D341Med (cell line): Measurements from ENCODE around the gene TTC16.
"Not testable (repeated sequence)": the region's sequence is repeated elsewhere in the genome, so short reads cannot be mapped to it uniquely, and the experiment has no call there.

Experiments used
- DNase-seq: peaks from one replicate; pipeline ENCODE4 v3.0.0; 2012; ENCODE audit warnings: low spot score

TTC16 gene

DNA sequence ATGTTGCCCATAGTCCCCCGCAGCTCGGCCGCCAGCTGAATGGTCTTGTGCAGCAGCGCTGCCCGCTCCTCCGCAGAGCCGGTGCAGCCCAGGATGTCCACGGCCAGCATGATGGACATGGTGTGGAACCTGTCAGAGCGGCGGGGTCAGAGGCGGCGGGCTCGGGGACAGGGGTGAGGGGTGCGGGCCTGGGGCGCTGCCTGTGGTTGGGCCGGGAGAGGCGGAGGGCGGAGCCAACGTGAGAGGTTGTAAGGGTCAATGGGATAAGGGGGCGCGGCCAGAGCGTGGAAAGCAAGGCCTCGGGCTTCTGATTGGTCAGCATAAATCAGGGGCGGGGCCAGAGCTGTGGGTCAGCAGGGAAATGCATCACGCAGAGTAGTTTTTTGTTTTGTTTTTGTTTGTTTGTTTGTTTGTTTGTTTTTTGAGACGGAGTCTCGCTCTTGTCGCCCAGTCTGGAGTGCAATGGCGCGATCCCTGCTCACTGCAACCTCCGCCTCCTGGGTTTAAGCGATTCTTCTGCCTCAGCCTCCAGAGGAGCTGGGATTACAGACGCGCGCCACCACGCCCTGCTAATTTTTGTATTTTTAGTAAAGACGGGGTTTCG is 26.1 kb downstream of the TTC16 start:
- DNase-seq: no peak

DNA sequence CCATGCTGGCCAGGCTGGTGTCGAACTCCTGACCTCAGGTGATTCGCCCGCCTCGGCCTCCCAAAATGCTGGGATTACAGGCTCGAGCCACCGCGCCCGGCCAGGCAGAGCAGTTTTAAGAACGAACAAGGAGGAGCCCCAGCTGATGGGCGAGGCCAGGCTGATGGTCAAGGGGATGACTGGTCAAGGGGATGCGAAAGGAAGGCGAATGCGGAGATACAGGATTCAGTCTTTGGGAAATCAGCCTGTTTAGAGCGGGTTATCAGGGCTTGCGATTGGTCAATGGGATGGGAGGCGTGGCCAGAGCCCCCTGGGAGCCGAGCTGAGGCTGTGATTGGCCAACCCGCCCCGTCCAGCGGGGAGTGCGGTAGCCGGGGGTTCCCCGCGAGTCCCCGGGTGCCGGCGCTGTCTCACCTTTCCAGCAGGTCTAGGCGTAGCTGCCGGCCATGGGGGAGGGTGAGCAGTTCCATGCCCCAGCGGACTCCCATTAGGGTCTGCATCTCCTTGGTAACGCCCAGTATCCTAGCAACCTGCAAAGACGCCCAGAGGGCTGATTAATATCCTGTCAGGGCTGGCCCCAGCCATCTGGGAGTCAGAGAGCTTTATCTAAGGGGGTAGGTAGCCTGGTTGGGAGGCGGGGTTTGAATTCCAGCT is 26.7 kb downstream of the TTC16 start:
- DNase-seq: peak; percentile 66

- no peak for DNase-seq
Observed at GRCh38 chr9:127744398-127745110, 28.7 kb downstream of the TTC16 start.

DNA sequence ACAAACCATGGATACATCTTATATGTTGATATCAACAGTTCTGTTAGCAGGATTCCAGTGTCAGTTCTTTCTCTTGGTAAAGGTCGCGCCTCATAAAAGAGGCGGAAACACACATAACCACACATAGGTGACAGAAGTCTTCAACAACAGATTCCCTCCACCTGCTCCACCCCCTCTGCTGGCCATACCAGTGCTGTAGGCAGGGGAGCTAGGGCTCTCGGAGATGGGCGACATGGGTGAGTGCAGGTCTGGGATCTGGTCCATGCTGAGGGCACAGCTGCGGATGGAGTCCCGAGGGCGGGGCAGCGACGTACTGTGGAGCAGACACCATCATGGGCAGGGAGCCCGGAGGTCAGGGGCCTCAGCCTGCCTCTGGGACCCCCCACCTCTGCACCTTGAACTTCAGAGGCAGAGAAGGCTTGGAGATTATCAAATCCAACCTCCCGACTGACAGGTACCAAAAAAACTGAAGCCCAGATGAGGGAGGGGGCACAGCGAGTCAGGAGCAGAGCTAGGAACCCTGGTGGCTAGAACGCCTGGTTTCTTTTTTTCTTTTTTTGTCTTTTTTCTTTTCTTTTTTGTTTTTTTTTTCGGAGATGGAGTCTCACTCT is 31.2 kb downstream of the TTC16 start:
- no peak for DNase-seq

DNA sequence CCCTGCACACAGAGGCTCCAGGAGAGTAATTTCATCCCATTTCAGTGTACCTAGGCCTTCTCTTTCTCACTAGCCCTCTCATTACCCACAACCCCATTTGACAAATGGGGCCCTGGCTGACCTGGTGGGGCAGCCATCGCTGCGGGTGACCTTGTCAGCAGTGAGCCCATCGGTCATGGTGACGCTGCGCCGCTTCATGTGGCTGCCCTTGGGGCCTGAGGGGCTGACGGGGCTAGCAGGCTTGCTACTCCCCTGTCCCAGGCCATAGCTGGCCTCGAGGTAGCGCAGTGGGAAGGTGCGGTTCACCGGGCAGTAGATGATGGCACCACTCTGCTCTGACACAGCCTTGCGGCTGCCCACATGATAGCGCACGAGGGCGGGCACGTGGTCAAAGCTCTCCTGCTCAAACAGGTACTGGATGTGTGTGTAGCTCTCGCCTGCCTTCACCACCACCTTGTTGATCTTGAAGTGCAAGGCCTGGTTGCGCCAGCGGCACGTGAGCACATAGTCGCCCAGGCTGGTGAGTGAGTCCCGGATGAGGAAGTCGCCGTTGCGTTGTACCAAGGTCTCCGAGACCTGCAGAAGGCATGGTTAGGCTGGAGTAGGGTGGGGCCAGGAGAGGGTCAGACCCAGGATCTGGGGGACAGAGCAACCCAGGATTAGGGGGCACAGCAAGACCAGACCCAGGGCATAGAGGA is 33.4 kb downstream of the TTC16 start:
- DNase-seq: no peak

- no peak for DNase-seq
Observed at GRCh38 chr9:127751269-127752054, 35.6 kb downstream of the TTC16 start.

- DNase-seq: no peak
Observed at GRCh38 chr9:127753148-127753547, 37.3 kb downstream of the TTC16 start.

DNA sequence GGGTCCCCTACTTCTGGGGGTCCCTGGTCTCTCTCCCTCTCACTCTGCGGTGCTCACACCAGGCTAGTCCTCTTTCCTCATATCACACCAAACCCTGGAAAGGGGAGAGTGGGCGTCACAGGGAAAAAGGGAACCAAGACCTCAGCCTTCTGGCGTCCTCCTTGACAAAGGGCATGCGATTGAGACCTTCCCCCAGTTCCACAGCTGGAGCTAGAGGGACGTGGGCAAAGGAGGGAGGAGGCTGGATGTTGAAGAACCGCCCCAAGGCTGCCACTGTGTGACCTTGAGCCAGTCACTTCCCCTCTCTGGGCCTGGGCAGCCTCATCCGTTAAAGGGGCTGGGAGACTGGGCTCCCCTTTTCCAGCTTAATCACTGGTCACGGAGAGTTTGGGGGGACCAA is 37.7 kb downstream of the TTC16 start:
- DNase-seq: no peak

DNA sequence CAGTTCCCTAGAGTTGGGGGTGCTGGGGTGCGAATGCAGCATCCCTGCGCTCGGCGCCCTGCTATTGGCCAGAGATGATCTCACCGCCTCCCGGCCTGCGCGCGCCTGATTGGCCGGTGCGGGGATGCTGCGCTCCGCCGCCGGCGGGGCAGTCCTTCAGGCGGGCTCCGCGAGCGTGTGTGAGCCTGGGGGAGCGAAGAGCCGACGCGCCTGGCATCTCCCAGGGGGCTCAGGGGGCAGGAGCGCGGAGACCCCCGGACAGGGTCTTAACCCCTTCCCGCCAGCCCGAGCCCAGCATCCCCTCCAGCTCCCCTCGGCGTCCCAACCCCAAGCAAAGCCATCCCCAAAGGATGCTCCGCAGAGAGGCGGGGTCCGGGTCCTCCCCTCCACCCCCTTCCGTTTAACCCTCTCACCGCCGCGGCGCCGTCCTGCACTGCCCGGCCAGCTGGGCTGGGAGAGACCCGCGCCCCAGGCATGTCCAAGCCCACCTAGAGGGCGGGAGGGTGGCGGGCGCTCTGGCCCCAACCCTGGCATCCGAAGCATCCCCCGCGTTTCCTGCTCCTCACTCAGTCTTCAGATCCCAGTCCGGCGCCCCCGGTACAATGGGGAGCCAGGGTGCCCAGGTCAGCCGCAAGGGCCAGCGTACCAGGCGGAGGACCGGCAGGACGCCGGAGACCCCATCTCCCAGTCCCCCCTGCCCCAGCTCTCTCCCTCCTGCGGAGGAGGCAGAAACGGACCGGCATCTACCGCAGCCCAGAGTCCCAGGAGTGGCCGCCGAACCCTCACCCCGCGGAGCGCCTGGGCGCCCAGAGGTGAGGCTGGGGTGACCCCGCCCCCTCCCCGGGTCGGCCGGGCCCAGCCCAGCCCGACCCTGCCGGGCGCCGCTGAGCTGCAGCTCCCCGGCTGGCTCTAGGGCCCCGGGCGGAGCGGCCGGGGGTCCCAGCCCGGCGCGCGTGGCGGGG is 38.5 kb downstream of the TTC16 start:
- peak; percentile 93 for DNase-seq

DNA sequence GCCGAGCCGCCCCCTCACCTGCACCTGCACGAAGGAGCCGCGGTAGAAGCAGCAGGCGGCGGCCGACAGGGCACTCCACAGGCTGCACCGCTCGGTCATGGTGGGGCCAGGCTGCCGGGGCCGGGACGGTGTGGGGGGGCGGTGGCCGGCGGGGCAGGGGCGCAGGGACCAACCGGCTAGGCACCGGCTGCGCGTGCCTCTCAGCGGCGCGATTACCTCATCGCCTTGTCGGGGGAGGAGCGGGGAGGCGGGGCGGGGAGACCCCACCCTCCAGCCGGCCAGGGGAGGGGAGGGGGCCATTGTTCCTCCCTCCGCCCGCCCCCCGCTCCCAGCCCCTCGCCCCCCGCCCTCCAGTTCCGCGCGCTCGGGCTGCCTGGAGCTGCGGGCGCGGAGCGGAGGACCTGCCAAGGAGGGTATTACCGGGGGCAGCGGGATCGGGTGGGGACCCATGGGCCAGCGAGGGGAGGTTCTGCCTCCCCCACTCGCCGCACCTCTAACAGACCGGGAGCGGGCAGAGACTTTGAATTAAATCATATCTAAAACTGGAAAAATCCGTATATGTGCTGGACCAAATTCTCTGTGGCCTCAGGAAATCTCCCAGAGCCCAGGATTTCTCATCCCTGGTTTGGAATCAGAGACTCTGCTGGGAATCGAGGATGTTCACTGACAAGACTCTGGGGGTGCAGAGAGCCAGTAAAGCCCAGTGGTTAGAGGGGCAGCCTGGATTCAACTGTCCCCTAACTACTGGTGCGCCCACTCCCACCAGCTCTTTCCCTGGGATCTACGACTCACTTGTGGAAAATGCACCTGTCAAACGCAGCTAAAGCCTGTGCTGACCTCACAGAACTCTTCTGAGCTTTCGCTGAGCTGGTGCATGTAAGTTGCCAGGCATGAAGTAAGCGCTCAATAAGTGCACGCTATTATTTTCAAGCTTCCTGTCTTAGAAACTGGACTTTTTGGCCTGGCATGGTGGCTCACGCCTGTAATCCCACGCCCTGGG is 39.5 kb downstream of the TTC16 start:
- DNase-seq: peak; percentile 78

DNA sequence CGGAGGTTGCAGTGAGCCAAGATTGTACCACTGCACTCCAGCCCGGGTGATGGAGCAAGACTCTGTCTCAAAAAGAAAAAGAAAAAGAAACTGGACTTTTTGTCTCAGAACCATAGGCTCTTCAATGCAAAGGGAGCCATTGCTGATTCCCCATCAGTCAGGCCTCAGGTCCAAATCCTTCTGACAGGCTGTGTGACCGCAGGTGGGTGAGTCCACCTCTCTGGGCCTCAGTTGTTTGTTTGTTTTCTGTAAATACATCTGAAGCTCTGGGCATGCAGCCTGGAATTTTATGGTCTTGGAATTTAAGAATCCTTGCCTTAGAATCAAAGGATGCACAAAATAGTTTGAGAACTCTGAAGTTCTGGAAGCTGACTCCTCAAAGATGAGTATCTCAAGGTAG is 40.4 kb downstream of the TTC16 start:
- DNase-seq: no peak

- DNase-seq: not testable (repeated sequence)
Observed at GRCh38 chr9:127756776-127757175, 40.9 kb downstream of the TTC16 start.

DNA sequence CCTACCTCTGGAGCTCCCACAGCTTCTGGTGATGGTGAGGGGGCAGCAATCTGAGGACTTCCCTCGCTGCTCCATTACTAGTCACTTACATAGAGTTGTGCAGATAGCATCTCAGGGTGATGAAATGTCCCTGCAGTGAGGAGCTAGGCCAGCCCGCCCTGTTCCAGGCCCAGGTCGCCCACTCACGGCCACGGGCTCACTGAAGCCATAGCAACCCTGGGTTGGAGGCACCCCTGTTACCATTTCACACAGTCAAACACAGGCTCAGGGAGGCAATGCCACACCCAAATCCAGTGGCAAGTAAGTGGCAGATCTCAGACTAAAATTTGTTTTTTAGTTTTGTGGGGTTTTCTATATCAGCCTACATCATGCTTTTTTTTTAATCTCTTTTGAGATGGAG is 43.0 kb downstream of the TTC16 start:
- DNase-seq: no peak

GRCh38 chr9:127761061-127761460 is 45.2 kb downstream of the TTC16 start:
- DNase-seq: no peak

DNA sequence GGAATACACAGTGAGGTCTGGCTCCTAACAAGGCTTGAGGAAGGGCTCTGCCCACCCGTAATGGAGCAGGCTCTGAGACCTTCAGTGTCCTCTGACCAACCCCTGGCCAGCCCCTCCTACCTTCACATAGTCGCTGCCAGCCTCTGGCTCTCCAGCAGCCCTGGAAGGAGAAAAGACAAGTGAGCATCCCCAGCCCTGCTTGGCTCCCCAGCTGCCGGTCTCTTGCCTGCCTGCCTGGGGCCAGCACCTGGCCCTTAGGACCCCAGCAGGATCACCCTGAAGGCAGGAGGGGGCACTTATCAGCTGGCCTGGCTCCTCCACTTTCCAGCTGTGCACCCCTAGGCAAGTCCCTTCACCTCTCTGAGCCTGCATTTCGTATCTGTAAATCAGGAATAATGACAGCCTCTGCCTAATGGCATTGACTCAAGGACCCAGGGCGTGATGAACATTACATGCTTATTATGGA is 45.6 kb downstream of the TTC16 start:
- DNase-seq: no peak

DNA sequence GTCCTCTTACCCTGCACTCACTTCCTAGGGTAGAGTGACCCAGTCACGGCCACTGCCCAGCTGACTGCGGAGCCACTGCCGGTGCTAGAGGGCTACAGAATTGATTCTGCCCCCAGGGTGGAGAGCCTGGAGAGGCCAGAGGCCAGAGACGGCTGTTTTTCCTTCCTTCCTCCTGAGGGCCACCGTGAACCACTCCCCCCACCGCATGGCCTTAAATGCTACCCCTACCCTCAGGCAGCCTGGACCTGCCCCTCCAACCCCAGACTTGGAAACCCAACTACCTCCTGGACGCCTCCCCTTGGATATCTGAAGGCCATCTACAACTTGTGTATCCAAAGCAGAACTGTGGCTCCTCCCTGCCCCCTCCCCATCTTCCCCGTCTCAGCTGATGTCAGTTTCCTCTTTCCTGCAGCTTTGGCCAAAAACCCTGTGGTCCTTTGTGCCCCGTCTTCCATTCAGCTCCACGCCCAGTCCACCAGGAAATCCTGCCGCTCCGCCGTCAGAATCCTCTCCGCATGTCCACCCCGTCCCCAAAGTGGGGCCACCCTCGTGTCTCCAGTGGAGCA is 46.3 kb downstream of the TTC16 start:
- DNase-seq: no peak

GRCh38 chr9:127763918-127764384 is 48.1 kb downstream of the TTC16 start:
- no peak for DNase-seq

GRCh38 chr9:127765418-127765817 is 49.5 kb downstream of the TTC16 start:
- DNase-seq: no peak

DNA sequence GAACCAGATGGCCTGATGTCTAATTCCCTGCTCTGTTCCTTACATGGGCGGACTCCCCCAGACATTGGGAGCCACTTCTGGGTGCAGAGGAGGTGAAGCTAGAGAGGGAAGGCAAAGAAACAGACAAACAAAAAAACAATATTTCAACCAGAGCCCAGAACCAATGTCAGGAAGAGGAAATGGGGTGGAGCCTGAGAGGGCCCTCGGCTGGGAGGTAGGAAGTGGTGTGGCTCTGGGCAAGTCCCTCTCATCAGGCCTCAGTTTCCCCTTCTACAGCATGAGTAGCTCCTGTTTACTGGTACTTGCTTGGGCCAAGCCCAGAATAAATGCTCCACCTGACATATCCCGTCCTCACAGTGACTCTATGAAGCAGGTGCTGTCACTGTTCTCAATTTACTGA is 51.5 kb downstream of the TTC16 start:
- DNase-seq: no peak
